ENCODE data around the gene CYP3A7. TPM values are rescaled to one million over a fixed set of nuclear protein-coding genes. Genes with fewer than 3 reads are reported as not detected.

CYP3A7 gene
- total and polyA plus RNA-seq, 2 donors (not counting 3 experiments of a cell fraction or from before 2014, with no cell fraction given) = not detected

GRCh38 chr7:99767662-99768061 lies 32.7 kb upstream of the CYP3A7 start:
- ChIA-PET POLR2A (no interaction called here), CTCF (no interaction called here)
- Histone ChIP-seq H3K36me3 (ENCODE audit: control insufficient read depth in 2 of 2, extremely low read depth in 1 of 2, insufficient read depth in 2 of 2, low read length in 2 of 2) (no peaks in the 10 kb centered on the region), H3K4me1 (ENCODE audit: control insufficient read depth, extremely low read depth, insufficient read depth, low read length) (no peaks in the 10 kb centered on the region), H3K27me3 (ENCODE audit: control insufficient read depth in 2 of 2, insufficient read depth in 2 of 2, low read length in 2 of 2) (peaks cover 8 to 11% of the 10 kb centered on the region in 2 experiments), H4K20me1 (replicated peaks; ENCODE audit: control insufficient read depth, extremely low read depth, insufficient read depth, low read length) (no peaks in the 10 kb centered on the region), H3K4me2 (ENCODE audit: insufficient read depth, low read length) (no peak overlapping the region), H3K27ac (ENCODE audit: insufficient read depth, low read depth, low read length) (no peak overlapping the region), H3K4me3 (replicated peaks in 1 of 3; ENCODE audit: insufficient read depth in 1 of 3, low read depth in 1 of 3, low read length in 3 of 3) (no peak overlapping the region), H2AFZ (ENCODE audit: low read depth, low read length) (no peak overlapping the region), H3K9me1 (replicated peaks; ENCODE audit: control insufficient read depth, extremely low read depth, insufficient read depth, low read length) (no peaks in the 10 kb centered on the region), H3K9ac (replicated peaks; ENCODE audit: extremely low read depth, insufficient read depth, low read length) (no peak overlapping the region), H3K9me3 (replicated peaks; ENCODE audit: control insufficient read depth, insufficient read depth, low read length) (no peaks in the 10 kb centered on the region), H3K79me2 (ENCODE audit: control insufficient read depth, insufficient read depth, low read length) (no peaks in the 10 kb centered on the region)
- dilution Hi-C loops (cut with MboI; ENCODE audit: extremely low pct_ligation_motif_present, low sequenced_read_pairs) (no loop called here), intact Hi-C loops (cut with micrococcal nuclease) (no loop called here)
- no peak for DNase-seq (ENCODE audit: low read depth, low spot score)
- no peak for FAIRE-seq
- BruUV-seq (replicated peaks) = no TSS peak
- TF ChIP-seq POLR2A (IDR thresholded peaks at IDR 0.05; ENCODE audit: low read depth, low read length) (no peak), GATA2 (IDR thresholded peaks at IDR 0.05; ENCODE audit: insufficient read depth, insufficient read length, low read depth, low read length) (no peak), CTCF (IDR thresholded peaks at IDR 0.05; ENCODE audit: extremely low read depth in 1 of 2, insufficient read depth in 1 of 2, low read depth in 1 of 2, low read length in 2 of 2) (no peak), POLR2AphosphoS5 (IDR thresholded peaks at IDR 0.05; ENCODE audit: insufficient read depth, low read depth, low read length) (no peak), EZH2 (IDR thresholded peaks at IDR 0.05; ENCODE audit: borderline replicate concordance, low read depth, low read length, severe bottlenecking) (no peak), FOS (IDR thresholded peaks at IDR 0.05; ENCODE audit: borderline replicate concordance, insufficient read depth, low read length) (no peak), JUN (IDR thresholded peaks at IDR 0.05; ENCODE audit: borderline replicate concordance, insufficient read depth, insufficient read length, low read depth) (no peak), MYC (IDR thresholded peaks at IDR 0.05; ENCODE audit: low read depth, low read length) (no peak), MAX (IDR thresholded peaks at IDR 0.05; ENCODE audit: insufficient read depth, insufficient read length) (no peak)

All from endothelial cell of umbilical vein (primary cell).